Stimulated activated CD4-positive, alpha-beta T cell treated with anti-CD3 and anti-CD28 coated beads, TNF-alpha, amount 100 ng/mL, for 4 hours (primary cell): Measurements from ENCODE around the gene FRAT1.
"Not testable (repeated sequence)": the region's sequence is repeated elsewhere in the genome, so short reads cannot be mapped to it uniquely, and the experiment has no call there.

ENCODE experiments used
- DNase-seq, 3 experiments: peaks; one replicate each; pipeline ENCODE4 v3.0.0-alpha.2; 2020; ENCODE audit warnings: low read depth in 3 of 3

FRAT1 gene, protein sequence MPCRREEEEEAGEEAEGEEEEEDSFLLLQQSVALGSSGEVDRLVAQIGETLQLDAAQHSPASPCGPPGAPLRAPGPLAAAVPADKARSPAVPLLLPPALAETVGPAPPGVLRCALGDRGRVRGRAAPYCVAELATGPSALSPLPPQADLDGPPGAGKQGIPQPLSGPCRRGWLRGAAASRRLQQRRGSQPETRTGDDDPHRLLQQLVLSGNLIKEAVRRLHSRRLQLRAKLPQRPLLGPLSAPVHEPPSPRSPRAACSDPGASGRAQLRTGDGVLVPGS

DNA sequence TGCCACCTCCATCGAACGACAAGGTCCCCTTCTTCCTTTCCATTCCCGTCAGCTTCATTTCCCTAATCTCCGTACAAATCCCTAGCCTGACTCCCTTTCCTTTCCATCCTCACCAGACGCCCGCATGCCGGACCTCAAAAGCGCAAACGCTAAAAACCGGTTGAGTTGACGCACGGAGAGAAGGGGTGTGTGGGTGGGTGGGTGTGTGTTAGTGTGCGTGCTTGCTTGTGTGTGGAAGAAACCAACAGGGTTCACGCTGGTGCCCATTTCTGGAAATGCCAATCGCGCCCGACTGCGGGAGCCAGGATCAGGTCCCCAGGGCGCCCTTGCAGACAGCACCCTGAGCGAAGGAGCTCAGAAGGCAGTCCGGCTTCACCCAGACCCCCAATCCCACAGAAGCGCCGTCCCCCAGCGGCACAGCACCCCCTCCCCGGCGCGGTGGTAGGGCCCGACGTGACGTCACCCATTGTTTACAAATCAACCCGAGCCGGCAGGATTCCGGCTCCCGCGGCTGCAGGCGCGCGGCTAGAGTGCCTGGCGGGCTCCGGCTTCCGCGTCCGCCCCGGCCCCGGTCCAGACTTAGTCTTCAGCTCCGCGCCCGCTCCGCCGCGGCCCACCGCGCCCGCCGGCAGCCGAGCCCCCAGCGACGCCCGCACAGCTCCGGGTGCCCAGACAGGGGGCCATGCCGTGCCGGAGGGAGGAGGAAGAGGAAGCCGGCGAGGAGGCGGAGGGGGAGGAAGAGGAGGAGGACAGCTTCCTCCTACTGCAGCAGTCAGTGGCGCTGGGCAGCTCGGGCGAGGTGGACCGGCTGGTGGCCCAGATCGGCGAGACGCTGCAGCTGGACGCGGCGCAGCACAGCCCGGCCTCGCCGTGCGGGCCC lies at the start of gene FRAT1:
Gene FRAT1 (plus strand): TSS at position 500 of the 880 bp plus-strand sequence. CDS start 183 bp downstream, at position 683.
- peak; percentile 77 to 85 (median 79) for DNase-seq

DNA sequence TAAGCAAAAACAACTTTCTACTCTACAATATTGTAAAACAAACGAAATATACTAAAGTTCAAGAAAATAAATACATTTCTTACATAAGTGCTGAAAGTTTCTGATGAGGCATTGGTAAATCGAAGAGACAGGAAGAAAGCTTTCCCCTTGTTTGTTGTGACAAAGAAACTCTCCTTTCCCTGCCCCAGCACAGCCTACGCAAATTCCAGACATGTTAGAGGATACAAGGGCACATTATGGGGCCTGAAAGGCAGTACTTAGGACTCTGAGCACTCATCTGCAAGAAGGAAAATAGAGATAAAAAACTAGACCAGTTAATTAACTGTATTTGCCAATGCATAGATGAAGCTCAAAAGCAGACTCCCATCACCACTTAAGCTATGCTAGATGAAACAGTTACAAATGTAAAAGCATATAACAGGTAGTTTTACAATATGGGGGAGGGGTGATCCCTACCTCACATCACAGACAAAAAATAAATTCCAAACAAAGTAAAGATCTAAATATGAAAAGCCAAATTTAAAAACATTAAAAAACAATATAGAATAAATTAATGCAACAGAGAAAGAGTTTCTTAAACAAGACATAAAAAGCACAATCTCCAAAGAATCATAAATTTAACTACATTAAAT lies 48.4 kb upstream of the FRAT1 start:
- DNase-seq: no peak

DNA sequence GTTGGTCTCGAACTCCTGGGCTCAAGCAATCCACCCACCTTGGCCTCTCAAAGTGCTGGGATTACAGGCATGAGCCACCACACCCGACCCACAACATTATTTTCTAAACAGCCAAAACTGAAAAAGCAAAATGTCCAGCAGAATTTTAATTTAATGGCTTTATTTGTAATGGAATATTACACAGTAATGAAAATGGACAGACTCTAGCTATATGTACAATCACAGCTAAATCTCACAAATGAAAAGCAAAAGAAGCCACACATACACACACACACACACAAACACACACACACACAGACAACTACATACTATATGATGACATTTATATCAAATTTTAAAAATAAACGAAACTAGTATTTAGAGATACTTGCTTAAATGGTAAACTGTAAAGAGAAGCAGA lies 45.4 kb upstream of the FRAT1 start:
- DNase-seq: no peak

DNA sequence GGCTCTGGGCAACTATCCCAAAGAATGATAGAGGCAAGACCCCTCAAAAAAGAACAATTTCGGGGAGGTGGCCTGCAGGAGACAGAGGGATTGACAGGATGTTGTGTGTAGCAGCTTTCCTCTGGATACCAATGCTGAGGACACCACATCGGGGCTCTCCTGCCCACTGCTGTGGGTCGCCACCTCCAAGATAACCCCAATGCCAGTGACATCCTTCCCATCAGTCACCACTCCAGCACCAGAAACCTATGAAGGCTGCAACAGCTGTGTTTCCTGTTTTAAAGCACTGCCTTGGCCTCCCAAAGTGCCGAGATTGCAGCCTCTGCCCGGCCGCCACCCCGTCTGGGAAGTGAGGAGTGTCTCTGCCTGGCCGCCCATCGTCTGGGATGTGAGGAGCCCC lies 44.2 kb upstream of the FRAT1 start:
- no peak for DNase-seq

DNA sequence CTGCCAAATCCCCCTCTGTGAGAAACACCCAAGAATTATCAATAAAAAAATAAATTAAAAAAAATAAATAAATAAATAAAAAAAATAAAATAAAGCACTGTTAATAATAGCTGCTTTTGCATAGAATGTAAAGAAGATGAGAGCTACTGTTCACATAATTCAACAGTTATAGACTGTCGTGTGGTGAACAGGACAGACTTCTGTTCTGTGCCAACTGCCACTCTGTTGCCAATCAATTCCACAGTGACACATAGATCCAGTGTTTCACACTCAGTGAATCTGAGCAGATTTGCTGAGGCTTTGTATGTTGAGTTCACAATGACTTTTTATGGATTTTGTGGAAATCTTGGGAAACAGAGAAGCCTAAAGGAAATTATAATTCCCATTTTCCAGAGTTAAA lies 41.5 kb upstream of the FRAT1 start:
- no peak for DNase-seq

DNA sequence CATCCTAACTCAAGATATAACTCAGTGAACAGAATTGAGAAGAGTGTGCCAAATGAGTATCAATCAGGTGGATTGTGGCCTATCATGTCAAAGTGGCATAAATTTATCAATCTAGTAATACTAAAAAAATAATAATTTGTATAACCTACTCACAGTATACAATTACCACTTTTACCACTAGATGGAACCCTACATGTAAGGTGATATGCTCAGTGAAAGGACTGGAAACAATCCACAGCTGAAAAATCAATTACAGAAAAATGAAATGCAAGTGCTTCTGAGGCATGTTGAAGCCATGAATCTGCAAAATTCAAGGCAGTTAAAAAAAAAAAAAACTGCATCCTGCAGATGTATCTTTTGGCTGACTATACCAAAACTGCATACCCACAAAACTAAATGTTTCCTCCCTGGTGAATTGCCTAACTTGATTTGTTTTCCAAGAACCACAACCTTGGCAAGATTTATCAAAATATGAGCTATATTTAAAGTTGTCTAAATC lies 40.5 kb upstream of the FRAT1 start:
- no peak for DNase-seq

DNA sequence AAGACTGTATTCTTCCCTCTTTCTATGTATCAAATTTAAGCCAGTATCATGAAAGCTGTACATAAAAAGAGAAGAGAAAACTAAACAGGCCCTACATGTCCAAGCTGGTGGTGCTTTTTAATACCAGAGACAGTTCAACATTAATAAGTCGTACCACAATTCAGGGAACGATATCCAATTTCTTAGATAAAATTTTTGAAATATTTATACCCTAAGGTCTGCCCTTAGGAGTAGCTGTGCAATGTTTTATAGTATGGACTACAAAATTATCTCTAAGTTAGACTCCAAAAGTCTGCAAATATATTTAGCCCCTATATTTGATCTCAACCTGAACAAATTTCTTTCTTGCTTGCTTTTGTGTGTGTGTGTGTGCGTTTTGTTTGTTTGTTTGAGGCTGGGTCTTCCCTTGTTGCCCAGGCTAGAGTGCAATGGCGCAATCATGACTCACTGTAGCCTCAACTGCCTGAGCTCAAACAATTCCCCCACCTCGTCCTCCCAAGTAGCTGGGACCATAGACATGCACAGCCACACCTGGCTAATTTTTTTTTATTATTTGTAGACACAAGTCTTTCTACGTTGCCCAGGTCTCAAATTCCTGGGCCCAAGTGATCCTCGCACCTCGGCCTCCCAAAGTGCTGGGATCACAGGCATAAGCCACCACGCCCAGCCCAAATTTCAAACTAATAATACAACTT lies 39.8 kb upstream of the FRAT1 start:
- DNase-seq: no peak

DNA sequence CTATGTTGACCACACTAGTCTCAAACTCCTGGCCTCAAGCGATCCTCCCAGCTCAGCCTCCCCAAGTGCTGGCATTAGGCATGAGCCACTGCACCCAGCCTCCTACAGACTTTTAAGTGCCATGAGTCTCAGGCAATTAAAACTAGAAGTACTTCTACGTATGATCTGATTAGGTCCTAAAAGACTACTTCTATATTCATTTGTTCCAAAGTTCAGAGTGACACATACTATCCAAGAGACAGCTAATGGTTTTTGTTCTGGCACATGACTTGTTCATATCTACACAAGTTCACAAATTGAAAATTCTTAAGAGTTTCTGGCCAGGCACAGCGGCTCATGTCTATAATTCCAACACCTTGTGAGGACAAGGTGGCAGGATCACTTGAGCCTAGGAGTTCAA lies 38.3 kb upstream of the FRAT1 start:
- DNase-seq: no peak

DNA sequence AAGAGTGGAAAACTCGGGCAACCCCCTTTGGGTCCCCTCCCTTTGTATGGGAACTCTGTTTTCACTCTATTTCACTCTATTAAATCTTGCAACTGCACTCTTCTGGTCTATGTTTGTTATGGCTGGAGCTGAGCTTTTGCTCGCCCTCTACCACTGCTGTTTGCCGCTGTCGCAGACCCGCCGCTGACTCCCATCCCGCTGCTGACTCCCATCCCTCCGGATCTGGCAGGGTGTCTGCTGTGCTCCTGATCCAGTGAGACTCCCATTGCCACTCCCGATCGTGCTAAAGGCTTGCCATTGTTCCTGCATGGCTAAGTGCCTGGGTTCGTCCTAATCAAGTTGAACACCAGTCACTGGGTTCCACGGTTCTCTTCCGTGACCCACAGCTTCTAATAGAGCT lies 29.0 kb upstream of the FRAT1 start:
- not testable (repeated sequence) for DNase-seq

DNA sequence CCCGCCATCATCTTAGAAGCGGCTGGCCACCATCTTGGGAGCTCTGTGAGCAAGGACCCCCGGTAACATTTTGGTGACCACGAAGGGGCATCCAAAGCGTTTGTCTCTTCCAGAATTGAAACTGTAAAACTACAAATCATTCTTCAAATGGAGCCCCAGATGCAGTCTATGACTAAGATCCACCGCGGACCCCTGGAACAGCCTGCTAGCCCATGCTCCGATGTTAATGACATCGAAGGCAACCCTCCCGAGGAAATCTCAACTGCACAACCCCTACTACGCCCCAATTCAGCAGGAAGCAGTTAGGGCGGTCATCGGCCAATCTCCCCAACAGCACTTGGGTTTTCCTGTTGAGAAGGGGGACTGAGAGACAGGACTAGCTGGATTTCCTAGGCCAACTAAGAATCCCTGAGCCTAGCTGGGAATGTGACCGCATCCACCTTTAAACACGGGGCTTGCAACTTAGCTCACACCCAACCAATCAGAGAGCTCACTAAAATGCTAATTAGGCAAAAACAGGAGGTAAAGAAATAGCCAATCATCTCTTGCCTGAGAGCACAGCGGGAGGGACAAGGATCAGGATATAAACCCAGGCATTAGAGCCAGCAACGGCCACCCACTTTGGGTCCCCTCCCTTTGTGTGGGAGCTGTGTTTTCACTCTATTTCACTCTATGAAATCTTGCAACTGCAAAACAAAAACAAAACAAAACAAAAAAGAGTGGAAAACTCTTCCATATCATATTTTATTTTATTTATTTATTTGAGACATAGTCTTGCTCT lies 28.3 kb upstream of the FRAT1 start:
- not testable (repeated sequence) for DNase-seq

DNA sequence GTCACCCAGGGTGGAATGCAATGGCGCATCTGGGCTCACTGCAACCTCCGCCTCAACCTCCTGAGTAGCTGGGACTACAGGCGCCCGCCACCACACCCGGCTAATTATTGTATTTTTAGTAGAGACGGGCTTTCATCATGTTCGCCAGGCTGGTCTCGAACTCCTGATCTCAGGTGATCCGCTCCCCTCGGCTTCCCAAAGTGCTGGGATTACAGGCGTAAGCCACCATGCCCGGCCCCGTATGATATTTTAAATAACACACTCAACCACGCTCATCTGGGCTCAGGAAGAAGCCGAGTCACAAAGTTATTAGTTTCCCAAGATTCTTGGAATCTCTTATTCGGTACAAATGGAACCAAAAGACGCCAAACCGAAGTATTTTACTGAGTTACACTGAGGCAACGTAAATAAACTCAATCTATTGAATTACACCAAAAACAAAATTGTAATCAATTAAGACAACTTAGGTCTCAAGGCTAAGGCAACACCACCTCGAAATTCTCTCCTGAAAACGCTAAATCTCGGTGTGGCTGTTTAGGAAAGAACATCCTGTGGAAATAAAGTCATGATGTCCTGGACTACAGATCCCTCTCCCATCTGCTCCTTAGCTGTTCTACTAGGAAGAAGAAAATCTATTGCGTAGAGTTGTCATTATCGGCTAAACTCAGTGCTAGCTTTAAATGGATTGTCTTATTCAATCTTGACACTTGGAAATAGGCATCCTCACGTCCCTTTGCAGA lies 27.5 kb upstream of the FRAT1 start:
- DNase-seq: no peak

DNA sequence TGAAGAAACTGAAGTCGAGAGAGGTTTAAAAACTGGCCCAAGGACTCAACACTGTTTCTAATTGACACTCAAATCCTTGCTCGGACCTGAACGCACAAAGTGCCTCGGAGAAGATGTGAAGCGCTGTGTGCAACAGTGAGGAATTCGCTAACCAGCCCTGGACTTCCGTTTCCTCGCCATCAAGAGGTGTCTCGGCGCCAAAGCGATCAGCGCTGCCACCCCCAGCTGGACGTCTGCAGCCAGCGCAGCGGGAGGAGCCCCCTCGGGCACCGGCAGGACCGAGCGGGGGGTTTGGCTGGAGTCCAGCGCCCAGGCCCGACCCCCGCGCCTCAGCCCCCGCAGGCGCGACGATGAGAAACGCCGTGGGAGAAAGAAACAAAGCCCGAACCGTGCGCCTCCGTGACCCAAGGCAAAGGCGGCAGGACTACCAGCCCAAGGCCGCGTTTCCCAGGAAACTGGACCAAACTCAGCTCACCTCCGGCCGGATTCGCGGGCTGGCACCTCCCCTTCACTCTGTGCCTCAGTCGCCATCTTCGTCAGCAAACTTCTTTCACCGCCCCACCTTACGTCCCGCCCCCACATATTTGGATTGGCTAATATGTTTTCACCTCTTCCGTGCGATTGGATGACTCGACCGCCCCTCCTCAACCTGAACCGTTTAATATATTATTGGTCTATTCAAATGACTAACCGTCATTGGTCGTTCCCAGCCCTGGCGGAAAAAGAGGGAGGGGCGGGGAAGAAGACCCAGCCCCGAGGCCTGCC lies 26.8 kb upstream of the FRAT1 start, which contains the start of gene ARHGAP19:
Gene ARHGAP19 (minus strand): TSS at position 541 of the 765 bp plus-strand sequence. CDS start 10 bp downstream, at position 531.
- peak; percentile 67 to 88 (median 85) for DNase-seq

DNA sequence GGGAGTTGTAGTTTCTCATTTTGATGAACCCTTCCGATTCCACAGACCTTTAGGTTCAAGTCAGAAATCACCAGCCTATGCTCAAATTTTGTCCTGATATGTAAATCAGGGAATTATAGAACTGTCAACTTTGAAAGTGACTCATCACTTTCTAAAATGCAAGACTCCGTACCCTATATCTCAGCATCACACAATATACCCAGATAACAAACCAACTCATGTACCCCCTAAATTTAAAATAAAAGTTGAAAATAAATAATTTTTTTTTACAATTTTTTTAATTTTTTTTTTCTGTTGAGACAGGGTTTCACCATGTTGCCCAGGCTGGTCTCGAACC lies 26.2 kb upstream of the FRAT1 start:
- DNase-seq: no peak

DNA sequence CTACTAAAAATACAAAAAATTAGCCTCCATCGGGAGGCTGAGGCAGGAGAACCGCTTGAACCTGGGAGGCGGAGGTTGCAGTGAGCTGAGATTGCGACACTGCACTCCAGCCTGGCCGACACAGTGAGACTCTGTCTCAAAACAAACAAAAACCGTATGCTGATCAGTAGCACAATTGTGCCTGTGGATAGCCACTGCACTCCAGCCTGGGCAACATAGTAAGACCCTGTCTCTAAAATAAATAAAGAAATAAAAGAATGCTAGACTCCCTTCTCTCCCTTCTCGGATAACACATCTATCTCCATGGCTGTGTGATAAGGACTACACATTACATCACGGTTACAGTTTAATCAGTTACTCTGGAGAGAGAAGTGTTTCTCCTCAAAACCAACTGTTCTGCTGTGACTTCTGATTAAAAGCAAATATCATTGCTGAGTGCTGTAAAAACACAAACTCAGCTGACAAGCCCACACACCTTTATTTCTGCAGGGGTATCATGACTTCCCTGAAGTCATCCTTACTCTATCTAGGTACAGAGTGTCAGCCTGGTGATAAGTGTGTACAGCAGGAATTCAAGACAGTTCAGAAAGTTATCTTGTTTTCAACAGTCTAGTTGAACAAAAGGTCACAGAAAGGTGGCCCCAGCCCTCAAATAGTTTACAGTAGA lies 21.4 kb upstream of the FRAT1 start:
- DNase-seq: no peak

DNA sequence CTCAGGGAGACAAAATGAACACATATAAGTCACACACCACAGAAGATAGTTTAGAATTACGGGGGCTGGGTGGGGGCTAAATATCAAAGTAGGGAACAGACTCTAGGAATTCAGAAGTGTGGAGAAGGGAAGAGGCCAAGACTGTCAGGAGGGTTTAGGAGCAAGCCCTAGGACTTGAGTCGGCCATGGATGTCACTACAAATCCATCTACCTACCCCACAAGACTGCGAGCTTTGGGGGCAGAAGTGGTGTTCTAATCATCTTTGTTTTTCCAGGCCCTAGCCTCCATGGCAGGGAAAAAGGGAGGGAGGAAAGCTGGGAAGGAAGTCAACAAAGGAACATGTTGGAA lies 20.9 kb upstream of the FRAT1 start:
- no peak for DNase-seq

DNA sequence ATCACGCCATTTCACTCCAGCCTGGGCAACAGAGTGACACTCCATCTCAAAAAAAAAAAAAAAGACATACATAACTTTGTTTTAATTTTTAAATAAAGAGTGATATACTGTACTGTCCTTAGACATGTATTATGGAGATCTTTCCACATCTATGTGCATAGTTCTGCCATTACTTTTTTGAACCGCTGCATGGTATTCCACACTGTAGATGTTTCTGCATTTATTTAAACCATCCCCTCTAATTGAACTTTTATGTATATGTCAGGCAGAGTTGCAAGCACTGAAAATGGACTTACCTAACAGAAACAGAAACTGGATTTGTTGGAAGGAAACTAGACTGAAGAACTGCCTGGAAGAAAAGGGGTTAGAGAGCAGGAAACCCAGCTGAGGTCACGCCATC lies 18.1 kb upstream of the FRAT1 start:
- DNase-seq: no peak

DNA sequence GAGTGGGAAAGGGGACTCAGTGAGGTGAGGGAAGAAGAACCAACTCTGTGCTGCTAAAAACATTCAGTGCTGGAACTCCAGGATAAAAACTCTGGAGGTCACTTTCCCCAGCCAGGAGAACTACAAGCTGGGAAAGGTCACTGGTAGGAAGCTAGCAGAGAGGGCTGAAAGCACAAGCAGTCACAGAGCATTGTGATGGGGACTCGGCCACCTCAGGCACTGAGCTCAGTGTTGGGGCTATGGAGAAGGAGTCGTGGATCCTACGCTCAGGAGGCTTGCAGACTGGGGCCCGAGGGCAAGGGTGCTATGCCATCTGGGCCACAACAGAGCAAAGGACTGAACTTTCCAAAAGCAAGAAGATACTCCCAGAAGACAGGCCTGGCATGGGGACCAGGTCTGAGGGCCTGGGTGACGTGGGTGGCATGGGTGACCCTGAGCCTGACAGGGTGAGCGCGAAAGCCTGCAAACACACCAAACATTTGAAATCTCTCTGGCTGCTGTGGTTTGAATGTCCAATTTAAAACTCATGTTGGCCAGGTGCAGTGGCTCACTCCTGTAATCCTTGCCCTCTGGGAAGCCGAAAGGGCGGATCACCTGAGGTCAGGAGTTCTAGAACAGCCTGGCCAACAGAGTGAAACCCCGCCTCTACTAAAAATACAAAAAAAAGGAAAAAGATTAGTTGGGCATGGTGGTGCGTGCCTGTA lies 16.8 kb upstream of the FRAT1 start:
- no peak for DNase-seq

DNA sequence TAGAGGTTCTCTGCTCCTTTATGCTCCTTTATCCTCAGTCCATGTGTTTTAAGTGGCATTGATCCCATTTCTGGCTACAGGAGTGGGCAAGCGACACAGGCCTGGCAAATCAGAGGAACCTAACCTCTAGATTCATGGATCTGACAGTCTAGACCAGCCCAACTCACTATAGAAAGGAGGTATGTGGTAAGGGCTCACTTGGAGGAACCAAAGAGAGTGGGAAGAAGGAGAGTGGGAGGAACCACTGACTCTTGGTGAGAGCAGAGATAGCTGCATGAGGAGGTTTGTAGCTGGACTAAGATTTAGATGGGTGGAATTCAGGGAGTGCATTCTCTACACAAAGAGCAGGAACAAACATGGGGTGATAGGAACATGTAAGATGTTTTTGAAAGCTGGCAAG lies 11.6 kb upstream of the FRAT1 start:
- no peak for DNase-seq
